ENCODE measurements around the gene RAB3GAP2.

RAB3GAP2 gene, protein sequence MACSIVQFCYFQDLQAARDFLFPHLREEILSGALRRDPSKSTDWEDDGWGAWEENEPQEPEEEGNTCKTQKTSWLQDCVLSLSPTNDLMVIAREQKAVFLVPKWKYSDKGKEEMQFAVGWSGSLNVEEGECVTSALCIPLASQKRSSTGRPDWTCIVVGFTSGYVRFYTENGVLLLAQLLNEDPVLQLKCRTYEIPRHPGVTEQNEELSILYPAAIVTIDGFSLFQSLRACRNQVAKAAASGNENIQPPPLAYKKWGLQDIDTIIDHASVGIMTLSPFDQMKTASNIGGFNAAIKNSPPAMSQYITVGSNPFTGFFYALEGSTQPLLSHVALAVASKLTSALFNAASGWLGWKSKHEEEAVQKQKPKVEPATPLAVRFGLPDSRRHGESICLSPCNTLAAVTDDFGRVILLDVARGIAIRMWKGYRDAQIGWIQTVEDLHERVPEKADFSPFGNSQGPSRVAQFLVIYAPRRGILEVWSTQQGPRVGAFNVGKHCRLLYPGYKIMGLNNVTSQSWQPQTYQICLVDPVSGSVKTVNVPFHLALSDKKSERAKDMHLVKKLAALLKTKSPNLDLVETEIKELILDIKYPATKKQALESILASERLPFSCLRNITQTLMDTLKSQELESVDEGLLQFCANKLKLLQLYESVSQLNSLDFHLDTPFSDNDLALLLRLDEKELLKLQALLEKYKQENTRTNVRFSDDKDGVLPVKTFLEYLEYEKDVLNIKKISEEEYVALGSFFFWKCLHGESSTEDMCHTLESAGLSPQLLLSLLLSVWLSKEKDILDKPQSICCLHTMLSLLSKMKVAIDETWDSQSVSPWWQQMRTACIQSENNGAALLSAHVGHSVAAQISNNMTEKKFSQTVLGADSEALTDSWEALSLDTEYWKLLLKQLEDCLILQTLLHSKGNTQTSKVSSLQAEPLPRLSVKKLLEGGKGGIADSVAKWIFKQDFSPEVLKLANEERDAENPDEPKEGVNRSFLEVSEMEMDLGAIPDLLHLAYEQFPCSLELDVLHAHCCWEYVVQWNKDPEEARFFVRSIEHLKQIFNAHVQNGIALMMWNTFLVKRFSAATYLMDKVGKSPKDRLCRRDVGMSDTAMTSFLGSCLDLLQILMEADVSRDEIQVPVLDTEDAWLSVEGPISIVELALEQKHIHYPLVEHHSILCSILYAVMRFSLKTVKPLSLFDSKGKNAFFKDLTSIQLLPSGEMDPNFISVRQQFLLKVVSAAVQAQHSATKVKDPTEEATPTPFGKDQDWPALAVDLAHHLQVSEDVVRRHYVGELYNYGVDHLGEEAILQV (N-terminal part only)

DNA sequence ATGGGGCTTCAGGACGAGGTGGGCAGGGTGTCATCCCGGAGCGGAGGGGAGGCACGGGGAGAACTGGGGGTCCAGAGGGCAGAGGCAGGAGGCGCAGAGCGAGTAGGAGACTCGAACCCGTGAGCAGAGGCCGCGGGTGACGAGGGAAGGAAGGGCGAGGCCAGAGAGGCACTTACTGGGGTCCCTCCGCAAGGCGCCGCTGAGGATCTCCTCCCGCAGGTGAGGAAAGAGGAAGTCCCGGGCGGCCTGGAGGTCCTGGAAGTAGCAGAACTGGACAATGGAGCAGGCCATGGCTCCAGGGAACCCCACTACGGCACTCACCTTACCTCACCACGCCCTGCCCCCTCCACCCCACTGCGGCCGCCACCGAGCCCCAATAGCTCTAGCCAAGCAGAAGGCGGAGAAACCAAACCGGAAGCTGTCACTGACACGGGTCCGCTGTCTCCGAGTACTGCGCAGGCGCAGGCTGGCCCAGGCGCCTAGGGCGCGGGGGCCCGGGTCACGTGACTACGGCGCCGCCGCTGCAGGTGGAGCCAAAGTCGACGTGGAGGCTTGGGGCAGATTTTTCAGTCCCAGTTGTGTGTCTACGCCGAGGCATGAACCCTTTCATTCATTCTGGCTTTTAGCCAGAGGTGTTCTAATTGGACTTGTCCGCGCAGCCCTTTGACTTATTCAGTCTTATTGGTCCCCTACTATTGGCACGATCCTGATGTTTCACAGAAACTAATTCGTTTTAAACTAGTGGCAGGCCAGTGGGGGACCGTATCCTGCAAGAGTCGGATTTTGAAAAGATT lies at the start of gene RAB3GAP2:
Gene RAB3GAP2 (minus strand): TSS at position 407 of the 794 bp plus-strand sequence. CDS start 116 bp downstream, at position 291.
- peak; percentile 98 for DNase-seq (ENCODE audit: low read depth)
- H3K4me3 ChIP-seq (ENCODE audit: low read depth, low read length) = peak within 1 kb of the TSS; percentile 91
- TF ChIP-seq, protein P1, sequence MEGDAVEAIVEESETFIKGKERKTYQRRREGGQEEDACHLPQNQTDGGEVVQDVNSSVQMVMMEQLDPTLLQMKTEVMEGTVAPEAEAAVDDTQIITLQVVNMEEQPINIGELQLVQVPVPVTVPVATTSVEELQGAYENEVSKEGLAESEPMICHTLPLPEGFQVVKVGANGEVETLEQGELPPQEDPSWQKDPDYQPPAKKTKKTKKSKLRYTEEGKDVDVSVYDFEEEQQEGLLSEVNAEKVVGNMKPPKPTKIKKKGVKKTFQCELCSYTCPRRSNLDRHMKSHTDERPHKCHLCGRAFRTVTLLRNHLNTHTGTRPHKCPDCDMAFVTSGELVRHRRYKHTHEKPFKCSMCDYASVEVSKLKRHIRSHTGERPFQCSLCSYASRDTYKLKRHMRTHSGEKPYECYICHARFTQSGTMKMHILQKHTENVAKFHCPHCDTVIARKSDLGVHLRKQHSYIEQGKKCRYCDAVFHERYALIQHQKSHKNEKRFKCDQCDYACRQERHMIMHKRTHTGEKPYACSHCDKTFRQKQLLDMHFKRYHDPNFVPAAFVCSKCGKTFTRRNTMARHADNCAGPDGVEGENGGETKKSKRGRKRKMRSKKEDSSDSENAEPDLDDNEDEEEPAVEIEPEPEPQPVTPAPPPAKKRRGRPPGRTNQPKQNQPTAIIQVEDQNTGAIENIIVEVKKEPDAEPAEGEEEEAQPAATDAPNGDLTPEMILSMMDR (IDR thresholded peaks at IDR 0.05; ENCODE audit: insufficient read depth, low read depth, low read length, missing control alignments) = no peak

DNA sequence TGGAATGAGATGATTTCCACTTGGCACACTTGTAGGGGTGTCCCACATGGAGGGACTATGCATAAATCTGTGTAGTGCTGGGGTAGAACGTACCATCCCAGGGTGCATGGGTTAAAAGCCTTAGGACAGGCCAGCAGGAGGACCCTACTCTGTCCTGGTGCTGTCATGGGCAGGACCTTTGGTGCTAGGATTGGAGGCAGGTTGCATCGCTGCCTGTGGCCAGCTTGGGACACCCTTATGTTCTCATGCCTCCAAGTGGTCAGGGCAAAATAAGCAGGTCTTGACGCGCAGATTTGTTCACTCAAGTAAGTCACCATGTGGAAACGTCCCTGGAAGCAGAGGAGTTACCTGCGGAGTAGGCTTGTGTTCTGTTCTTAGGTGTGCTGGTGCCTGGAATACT lies 49.5 kb upstream of the RAB3GAP2 start:
- TF ChIP-seq, protein P1 (IDR thresholded peaks at IDR 0.05; ENCODE audit: insufficient read depth, low read depth, low read length, missing control alignments) = no peak
- no peak for DNase-seq (ENCODE audit: low read depth)
- H3K4me3 ChIP-seq (ENCODE audit: low read depth, low read length) = no peak overlapping the region

DNA sequence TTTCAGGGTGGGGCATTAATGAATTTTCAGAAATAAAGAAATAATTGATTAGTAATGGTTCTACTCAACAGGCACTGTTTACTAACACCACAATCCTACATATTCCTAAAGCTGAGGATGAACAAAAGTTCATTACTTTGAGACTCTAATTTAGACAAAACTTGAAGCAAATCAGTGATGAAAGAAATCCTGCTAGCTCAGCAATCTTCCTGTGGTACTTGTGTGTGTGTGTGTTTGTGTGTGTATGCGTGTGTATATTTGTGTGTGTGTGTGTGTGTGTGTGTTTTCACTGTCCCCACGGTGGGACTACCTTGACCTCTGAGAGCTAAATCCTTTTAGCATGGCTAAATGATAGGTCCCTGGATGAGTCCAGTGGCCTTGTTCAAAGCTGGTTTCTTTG lies 48.5 kb upstream of the RAB3GAP2 start:
- no peak for DNase-seq (ENCODE audit: low read depth)
- TF ChIP-seq, protein P1 (IDR thresholded peaks at IDR 0.05; ENCODE audit: insufficient read depth, low read depth, low read length, missing control alignments) = no peak

DNA sequence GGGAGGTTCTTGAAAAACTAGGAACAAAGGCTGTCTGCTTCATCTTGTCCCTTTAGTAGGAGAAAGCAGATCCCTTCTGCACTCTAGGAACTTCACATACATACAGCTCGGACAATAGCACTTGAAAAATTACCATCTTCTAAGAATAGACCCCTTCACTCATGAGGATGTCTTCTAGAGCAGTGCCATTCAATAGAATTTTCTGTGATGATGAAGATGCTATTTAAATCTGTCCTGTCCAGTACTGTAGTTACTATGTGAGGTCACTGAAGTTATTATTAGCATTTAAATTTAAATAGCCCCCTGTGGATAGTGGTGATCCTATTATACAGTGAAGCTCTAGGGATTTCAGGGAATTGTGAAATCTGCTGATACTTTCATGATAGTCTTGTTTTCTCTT lies 46.4 kb upstream of the RAB3GAP2 start:
- TF ChIP-seq, protein P1 (IDR thresholded peaks at IDR 0.05; ENCODE audit: insufficient read depth, low read depth, low read length, missing control alignments) = no peak
- no peak for DNase-seq (ENCODE audit: low read depth)
- no peak overlapping the region for H3K4me3 ChIP-seq (ENCODE audit: low read depth, low read length)

More for the DNA sequence above, 48.5 kb upstream of the RAB3GAP2 start:
- no peak overlapping the region for H3K4me3 ChIP-seq (ENCODE audit: low read depth, low read length)

DNA sequence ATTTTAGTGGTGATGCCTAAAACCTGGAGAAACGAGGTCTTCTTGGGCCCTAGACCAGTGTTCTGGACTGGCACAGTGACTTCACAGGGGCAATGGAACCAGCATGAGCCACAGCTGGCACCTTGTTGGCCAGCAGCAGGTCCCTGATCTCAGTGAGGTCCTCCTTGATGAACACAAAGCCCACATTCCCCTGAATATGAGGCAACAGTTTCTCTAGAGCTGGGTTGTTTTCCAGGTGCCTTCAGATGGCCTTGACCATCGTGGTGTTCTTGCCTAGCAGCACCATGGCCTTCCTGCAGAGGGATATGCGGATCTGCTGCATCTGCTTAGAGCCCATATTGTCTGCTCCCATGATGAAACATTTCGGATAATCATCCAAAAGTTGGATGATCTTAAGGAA lies 44.9 kb upstream of the RAB3GAP2 start:
- DNase-seq (ENCODE audit: low read depth) = no peak
- no peak overlapping the region for H3K4me3 ChIP-seq (ENCODE audit: low read depth, low read length)
- TF ChIP-seq, protein P1 (IDR thresholded peaks at IDR 0.05; ENCODE audit: insufficient read depth, low read depth, low read length, missing control alignments) = no peak

DNA sequence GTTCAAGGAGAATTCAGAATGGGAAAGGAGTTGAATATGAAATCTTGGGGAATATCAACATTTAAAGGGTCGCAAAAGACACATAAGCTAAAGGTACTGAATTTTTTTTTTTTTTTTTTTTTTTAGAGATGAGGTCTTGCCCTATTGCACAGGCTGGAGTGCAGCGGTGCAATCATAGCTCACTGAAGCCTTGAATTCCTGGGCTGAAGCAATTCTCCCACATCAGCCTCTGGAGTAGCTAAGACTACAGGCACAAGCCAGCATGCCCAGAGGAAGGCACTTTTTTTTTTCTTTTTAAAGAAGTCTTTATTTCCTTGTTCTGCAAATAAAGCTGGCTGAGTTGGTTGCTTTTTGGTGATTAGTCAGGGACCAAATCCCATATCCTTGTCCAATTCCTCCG lies 44.1 kb upstream of the RAB3GAP2 start:
- DNase-seq (ENCODE audit: low read depth) = no peak
- H3K4me3 ChIP-seq (ENCODE audit: low read depth, low read length) = no peak overlapping the region
- TF ChIP-seq, protein P1 (IDR thresholded peaks at IDR 0.05; ENCODE audit: insufficient read depth, low read depth, low read length, missing control alignments) = no peak

Data from GM12865 (cell line).